A549 treated with RU486 at 1 μM for 4 hours (cell line): ENCODE measurements around the gene PCDHGA1. TPM values are rescaled to one million over a fixed set of nuclear protein-coding genes. Genes with fewer than 3 reads are reported as not detected.

ENCODE experiments used
- total RNA-seq: library from RNA; stranded (reverse); fragments of 200-300 nt; extraction: Qiagen RNA extraction; gene quantifications from 5 replicates; pipeline ENCODE4 v1.2.3, GENCODE V29; 2022; ENCODE audit warnings: low read depth

The PCDHGA1 gene
- total RNA-seq, 1 experiment from 2014 or later: 0.36 TPM

GRCh38 chr5:141397756-141398551 lies 67.6 kb downstream of the PCDHGA1 start, which contains the start of gene PCDHGB5:
Gene PCDHGB5, plus strand, starts transcription at chr5:141397947. Its CDS starts 181 bp downstream, at chr5:141398128.

GRCh38 chr5:141402553-141403243 lies 72.4 kb downstream of the PCDHGA1 start, which contains the start of gene PCDHGA9:
Gene PCDHGA9, plus strand, starts transcription at chr5:141402778. Its CDS starts 175 bp downstream, at chr5:141402953.

GRCh38 chr5:141407790-141408505 lies 77.6 kb downstream of the PCDHGA1 start, which contains the start of gene PCDHGB6:
Gene PCDHGB6, plus strand, starts transcription at chr5:141408021. Its CDS starts 182 bp downstream, at chr5:141408203.

GRCh38 chr5:141412854-141413539 lies 82.7 kb downstream of the PCDHGA1 start, which contains the start of gene PCDHGA10:
Gene PCDHGA10, plus strand, starts transcription at chr5:141412987. Its CDS starts 189 bp downstream, at chr5:141413176.

GRCh38 chr5:141417494-141418172 lies 87.3 kb downstream of the PCDHGA1 start, which contains the start of gene PCDHGB7:
Gene PCDHGB7, plus strand, starts transcription at chr5:141417677. Its CDS starts 183 bp downstream, at chr5:141417860.

GRCh38 chr5:141420855-141421488 lies 90.7 kb downstream of the PCDHGA1 start, which contains the start of gene PCDHGA11:
Gene PCDHGA11, plus strand, starts transcription at chr5:141421051. Its CDS starts 177 bp downstream, at chr5:141421228.

GRCh38 chr5:141430332-141431113 lies 100.2 kb downstream of the PCDHGA1 start, which contains the start of gene PCDHGA12:
Gene PCDHGA12, plus strand, starts transcription at chr5:141430507. Its CDS starts 253 bp downstream, at chr5:141430760.

GRCh38 chr5:141475625-141476131 lies 145.4 kb downstream of the PCDHGA1 start, which contains the start of gene PCDHGC3:
Gene PCDHGC3, plus strand, starts transcription at chr5:141475966. Its CDS starts 151 bp downstream, at chr5:141476117.

GRCh38 chr5:141484641-141485311 lies 154.5 kb downstream of the PCDHGA1 start, which contains the start of gene PCDHGC4:
Gene PCDHGC4, plus strand, starts transcription at chr5:141485030. Its CDS starts 144 bp downstream, at chr5:141485174.

GRCh38 chr5:141488591-141489561 lies 158.6 kb downstream of the PCDHGA1 start, which contains the start of gene PCDHGC5:
Gene PCDHGC5, plus strand, starts transcription at chr5:141489081. Its CDS starts 160 bp downstream, at chr5:141489241.

Other genes starting within 250 kb of the PCDHGA1 start
- gene PCDHB2, start 235.9 kb upstream of the PCDHGA1 start, total RNA-seq: 2.3 to 4.1 TPM (median 3.6 TPM) in 5 replicates
- 0.03 to 0.06 TPM in 2 of 5 replicates, not detected in the others for gene PCDHB3, start 230.0 kb upstream of the PCDHGA1 start, total RNA-seq
- 0.03 to 0.08 TPM (median 0.05 TPM) in 5 replicates for gene PCDHB4, start 208.7 kb upstream of the PCDHGA1 start, total RNA-seq
- 1.5 to 1.8 TPM (median 1.6 TPM) in 5 replicates for gene PCDHB5, start 195.3 kb upstream of the PCDHGA1 start, total RNA-seq
- 0.85 to 1.2 TPM (median 0.92 TPM) in 5 replicates for gene PCDHB6, start 180.5 kb upstream of the PCDHGA1 start, total RNA-seq
- not detected in 5 replicates for gene PCDHB7, start 157.9 kb upstream of the PCDHGA1 start, total RNA-seq
- gene PCDHB8, start 152.7 kb upstream of the PCDHGA1 start, total RNA-seq: 0.25 to 0.43 TPM (median 0.34 TPM) in 5 replicates
- 0.04 to 0.30 TPM (median 0.07 TPM) in 5 replicates for gene PCDHB16, start 148.1 kb upstream of the PCDHGA1 start, total RNA-seq
- 0.03 to 0.06 TPM in 2 of 5 replicates, not detected in the others for gene PCDHB9, start 143.4 kb upstream of the PCDHGA1 start, total RNA-seq
- gene PCDHB10, start 138.2 kb upstream of the PCDHGA1 start, total RNA-seq: 0.06 TPM in 2 of 5 replicates, not detected in the others
- gene PCDHB11, start 130.9 kb upstream of the PCDHGA1 start, total RNA-seq: 0.06 to 0.14 TPM (median 0.07 TPM) in 4 of 5 replicates, not detected in the other
- 0.05 to 0.09 TPM in 2 of 5 replicates, not detected in the others for gene PCDHB12, start 121.8 kb upstream of the PCDHGA1 start, total RNA-seq
- 0.06 to 0.12 TPM (median 0.09 TPM) in 5 replicates for gene PCDHB13, start 116.6 kb upstream of the PCDHGA1 start, total RNA-seq
- 0.07 to 0.21 TPM (median 0.09 TPM) in 5 replicates for gene PCDHB14, start 107.2 kb upstream of the PCDHGA1 start, total RNA-seq
- gene PCDHB15, start 85.1 kb upstream of the PCDHGA1 start, total RNA-seq: 0.06 to 0.10 TPM (median 0.08 TPM) in 3 of 5 replicates, not detected in the others
- gene SLC25A2, start 26.5 kb upstream of the PCDHGA1 start, total RNA-seq: not detected in 5 replicates
- 53.0 to 78.7 TPM (median 74.4 TPM) in 5 replicates for gene TAF7, start 9.7 kb upstream of the PCDHGA1 start, total RNA-seq
- gene PCDHGA2, start 8.2 kb downstream of the PCDHGA1 start, total RNA-seq: 0.38 to 0.87 TPM (median 0.47 TPM) in 5 replicates
- 0.03 TPM in 1 of 5 replicates, not detected in the others for gene PCDHGA3, start 13.3 kb downstream of the PCDHGA1 start, total RNA-seq
- 1.2 to 2.3 TPM (median 1.9 TPM) in 5 replicates for gene PCDHGB1, start 19.6 kb downstream of the PCDHGA1 start, total RNA-seq
- 0.06 to 0.19 TPM (median 0.09 TPM) in 5 replicates for gene PCDHGA4, start 24.5 kb downstream of the PCDHGA1 start, total RNA-seq
- 0.08 TPM in 2 of 5 replicates, not detected in the others for gene PCDHGB2, start 29.5 kb downstream of the PCDHGA1 start, total RNA-seq
- 0.07 to 0.30 TPM (median 0.13 TPM) in 5 replicates for gene PCDHGA5, start 33.6 kb downstream of the PCDHGA1 start, total RNA-seq
- gene PCDHGB3, start 39.7 kb downstream of the PCDHGA1 start, total RNA-seq: 0.17 to 0.30 TPM (median 0.23 TPM) in 5 replicates
- 0.14 to 0.27 TPM (median 0.23 TPM) in 5 replicates for gene PCDHGA6, start 43.4 kb downstream of the PCDHGA1 start, total RNA-seq
- 0.67 to 1.1 TPM (median 0.88 TPM) in 5 replicates for gene PCDHGA7, start 52.2 kb downstream of the PCDHGA1 start, total RNA-seq
- gene PCDHGB4, start 57.2 kb downstream of the PCDHGA1 start, total RNA-seq: 0.56 to 1.1 TPM (median 0.93 TPM) in 5 replicates
- 0.03 TPM in 1 of 5 replicates, not detected in the others for gene PCDHGA8, start 62.1 kb downstream of the PCDHGA1 start, total RNA-seq
- gene PCDHGB5, start 67.4 kb downstream of the PCDHGA1 start, total RNA-seq: 2.0 to 3.0 TPM (median 2.5 TPM) in 5 replicates
- gene PCDHGA9, start 72.3 kb downstream of the PCDHGA1 start, total RNA-seq: 0.03 to 0.05 TPM (median 0.04 TPM) in 3 of 5 replicates, not detected in the others
- 0.06 to 0.15 TPM (median 0.09 TPM) in 5 replicates for gene PCDHGB6, start 77.5 kb downstream of the PCDHGA1 start, total RNA-seq
- not detected in 5 replicates for gene PCDHGA10, start 82.5 kb downstream of the PCDHGA1 start, total RNA-seq
- gene PCDHGB7, start 87.2 kb downstream of the PCDHGA1 start, total RNA-seq: 0.05 to 0.11 TPM (median 0.07 TPM) in 5 replicates
- 0.06 TPM in 1 of 5 replicates, not detected in the others for gene PCDHGA11, start 90.5 kb downstream of the PCDHGA1 start, total RNA-seq
- gene PCDHGA12, start 100.0 kb downstream of the PCDHGA1 start, total RNA-seq: 0.02 to 0.05 TPM in 2 of 5 replicates, not detected in the others
- 6.1 to 7.8 TPM (median 7.0 TPM) in 5 replicates for gene PCDHGC3, start 145.5 kb downstream of the PCDHGA1 start, total RNA-seq
- gene PCDHGC4, start 154.5 kb downstream of the PCDHGA1 start, total RNA-seq: not detected in 5 replicates
- 0.02 to 0.09 TPM in 2 of 5 replicates, not detected in the others for gene PCDHGC5, start 158.6 kb downstream of the PCDHGA1 start, total RNA-seq